Karpas-422 (cell line): ENCODE results near the gene IL22. TPM values are rescaled to one million over a fixed set of nuclear protein-coding genes. Genes with fewer than 3 reads are reported as not detected.

Experiments used
- DNase-seq: peaks from one replicate; pipeline ENCODE4 v3.0.0-alpha.2; 2015
- H2AFZ ChIP-seq: fragments of 200-600 bp; sonication (generic); 2 replicates; pipeline ENCODE4 v1.6.1; 2014; ENCODE audit warnings: antibody characterized with exemption, low read length, mixed read lengths
- H3K27ac ChIP-seq: fragments of 200-600 bp; sonication (generic); 2 replicates; pipeline ENCODE4 v1.5.1; 2014; ENCODE audit warnings: mild to moderate bottlenecking, low read length, moderate library complexity
- H3K27me3 ChIP-seq: fragments of 200-600 bp; sonication (generic); 2 replicates; pipeline ENCODE4 v1.6.1; 2014; ENCODE audit warnings: low read length, mixed read lengths
- H3K36me3 ChIP-seq: fragments of 200-600 bp; sonication (generic); 2 replicates; pipeline ENCODE4 v1.6.1; 2014; ENCODE audit warnings: low read length, mixed read lengths; ENCODE audit not compliant: insufficient read depth
- H3K4me1 ChIP-seq: fragments of 200-600 bp; sonication (generic); 2 replicates; pipeline ENCODE4 v1.6.1; 2014; ENCODE audit warnings: mild to moderate bottlenecking, low read length, mixed read lengths
- H3K4me2 ChIP-seq: fragments of 200-600 bp; sonication (generic); 2 replicates; pipeline ENCODE4 v1.6.1; 2014; ENCODE audit warnings: low read length, low read depth, mild to moderate bottlenecking; ENCODE audit not compliant: poor library complexity, severe bottlenecking
- H3K4me3 ChIP-seq: fragments of 200-600 bp; sonication (generic); 2 replicates; pipeline ENCODE4 v1.5.1; 2014; ENCODE audit warnings: mild to moderate bottlenecking, antibody characterized with exemption, low read length, mixed read lengths
- H3K79me2 ChIP-seq: fragments of 200-600 bp; sonication (generic); 2 replicates; pipeline ENCODE4 v1.6.1; 2014; ENCODE audit warnings: mild to moderate bottlenecking, low read length, mixed read lengths
- H3K9ac ChIP-seq: fragments of 200-600 bp; sonication (generic); 2 replicates; pipeline ENCODE4 v1.6.0; 2014; ENCODE audit warnings: low read length
- H3K9me2 ChIP-seq: fragments of 200-600 bp; sonication (generic), shearing (Covaris generic); replicated peaks from 2 replicates; pipeline ENCODE4 v1.6.0; 2014; ENCODE audit warnings: mild to moderate bottlenecking, low read length, moderate library complexity; ENCODE audit not compliant: insufficient read depth
- H3K9me3 ChIP-seq: fragments of 300-700, 200-600 bp; sonication (generic); 2 replicates; pipeline ENCODE4 v1.6.1; 2014; ENCODE audit warnings: low read length, mixed read lengths
- H4K20me1 ChIP-seq: fragments of 200-600 bp; sonication (generic); 2 replicates; pipeline ENCODE4 v1.6.1; 2014; ENCODE audit warnings: mild to moderate bottlenecking, antibody characterized with exemption, low read length, low read depth; ENCODE audit not compliant: insufficient read depth
- total RNA-seq: library from RNA; depleted of rRNA; stranded (reverse); fragments of >200 nt; shearing (Covaris generic); gene quantifications from 2 replicates; pipeline ENCODE4 v1.2.3, GENCODE V29; 2014; ENCODE audit warnings: low replicate concordance

Gene IL22
- total RNA-seq, 1 experiment from 2014 or later, result not detected

GRCh38 chr12:68240975-68241374 lies 12.4 kb downstream of the IL22 start:
- H3K27ac ChIP-seq, result no peak overlapping the region
- H3K9me3 ChIP-seq, result no peaks in the 10 kb centered on the region
- H3K27me3 ChIP-seq, result no peaks in the 10 kb centered on the region
- no peak overlapping the region for H3K9ac ChIP-seq
- peaks cover 12% of the 10 kb centered on the region for H3K4me1 ChIP-seq
- H2AFZ ChIP-seq, result peak overlapping the region; percentile 44; the same call in 1 of the 2 replicates
- H3K79me2 ChIP-seq, result no peaks in the 10 kb centered on the region
- H3K4me2 ChIP-seq, result no peak overlapping the region
- DNase-seq, result no peak
- no peaks in the 10 kb centered on the region for H4K20me1 ChIP-seq
- no peaks in the 10 kb centered on the region for H3K9me2 ChIP-seq
- H3K36me3 ChIP-seq, result no peaks in the 10 kb centered on the region
- no peak overlapping the region for H3K4me3 ChIP-seq

- Histone ChIP-seq H3K79me2 (no peaks in the 10 kb centered on the region), H3K9ac (no peak overlapping the region), H3K4me3 (no peak overlapping the region), H3K4me2 (no peak overlapping the region), H3K9me2 (no peaks in the 10 kb centered on the region), H3K27me3 (no peaks in the 10 kb centered on the region), H3K27ac (no peak overlapping the region), H3K4me1 (peaks cover 12% of the 10 kb centered on the region), H3K36me3 (no peaks in the 10 kb centered on the region), H2AFZ (no peak overlapping the region), H3K9me3 (no peaks in the 10 kb centered on the region), H4K20me1 (no peaks in the 10 kb centered on the region)
- DNase-seq, result no peak
Measured at GRCh38 chr12:68240079-68240478, 13.3 kb downstream of the IL22 start.

- Histone ChIP-seq H3K9ac (no peak overlapping the region), H3K4me3 (no peak overlapping the region), H3K27ac (no peak overlapping the region), H3K4me2 (no peak overlapping the region), H3K27me3 (no peaks in the 10 kb centered on the region), H3K36me3 (no peaks in the 10 kb centered on the region), H3K79me2 (no peaks in the 10 kb centered on the region), H3K9me2 (no peaks in the 10 kb centered on the region), H2AFZ (no peak overlapping the region), H4K20me1 (no peaks in the 10 kb centered on the region), H3K4me1 (peaks cover 12% of the 10 kb centered on the region), H3K9me3 (no peaks in the 10 kb centered on the region)
- no peak for DNase-seq
Measured at GRCh38 chr12:68239309-68239982, 14.0 kb downstream of the IL22 start.

GRCh38 chr12:68237619-68238018 lies 15.8 kb downstream of the IL22 start:
- Histone ChIP-seq H3K36me3 (no peaks in the 10 kb centered on the region), H3K27ac (no peak overlapping the region), H3K79me2 (no peaks in the 10 kb centered on the region), H3K9me2 (no peaks in the 10 kb centered on the region), H3K9me3 (no peaks in the 10 kb centered on the region), H3K4me3 (no peak overlapping the region), H3K27me3 (no peaks in the 10 kb centered on the region), H3K9ac (no peak overlapping the region), H4K20me1 (no peaks in the 10 kb centered on the region), H3K4me1 (peaks cover 12% of the 10 kb centered on the region), H2AFZ (no peak overlapping the region), H3K4me2 (no peak overlapping the region)
- DNase-seq, result no peak

- peak overlapping the region; percentile 42; the same call in 1 of the 2 replicates for H3K4me3 ChIP-seq
- H3K9me3 ChIP-seq, result no peaks in the 10 kb centered on the region
- H3K79me2 ChIP-seq, result no peaks in the 10 kb centered on the region
- H3K27me3 ChIP-seq, result no peaks in the 10 kb centered on the region
- peak; percentile 47 for DNase-seq
- no peaks in the 10 kb centered on the region for H3K9me2 ChIP-seq
- H2AFZ ChIP-seq, result peak overlapping the region; percentile 36
- peak overlapping the region; percentile 47 for H3K9ac ChIP-seq
- H3K4me1 ChIP-seq, result peaks cover 12% of the 10 kb centered on the region
- H3K27ac ChIP-seq, result no peak overlapping the region
- peak overlapping the region; percentile 58 for H3K4me2 ChIP-seq
- H3K36me3 ChIP-seq, result no peaks in the 10 kb centered on the region
- H4K20me1 ChIP-seq, result no peaks in the 10 kb centered on the region
Measured at GRCh38 chr12:68237078-68237477, 16.3 kb downstream of the IL22 start.

- peak; percentile 43 for DNase-seq
- H3K9me2 ChIP-seq, result no peaks in the 10 kb centered on the region
- H3K79me2 ChIP-seq, result no peaks in the 10 kb centered on the region
- H3K4me1 ChIP-seq, result peaks cover 12% of the 10 kb centered on the region
- H3K27ac ChIP-seq, result no peak overlapping the region
- no peaks in the 10 kb centered on the region for H3K9me3 ChIP-seq
- H3K27me3 ChIP-seq, result no peaks in the 10 kb centered on the region
- no peaks in the 10 kb centered on the region for H3K36me3 ChIP-seq
- peak overlapping the region; percentile 42; the same call in 1 of the 2 replicates for H3K4me3 ChIP-seq
- H3K9ac ChIP-seq, result peak overlapping the region; percentile 47
- H2AFZ ChIP-seq, result peak overlapping the region; percentile 36
- peak overlapping the region; percentile 58 for H3K4me2 ChIP-seq
- no peaks in the 10 kb centered on the region for H4K20me1 ChIP-seq
Measured at GRCh38 chr12:68236421-68237059, 16.9 kb downstream of the IL22 start.

- Histone ChIP-seq H3K36me3 (no peaks in the 10 kb centered on the region), H3K79me2 (no peaks in the 10 kb centered on the region), H3K9ac (no peak overlapping the region), H4K20me1 (no peaks in the 10 kb centered on the region), H3K9me3 (no peaks in the 10 kb centered on the region), H3K4me2 (no peak overlapping the region), H3K4me1 (peaks cover 12% of the 10 kb centered on the region), H3K9me2 (no peaks in the 10 kb centered on the region), H3K4me3 (no peak overlapping the region), H2AFZ (no peak overlapping the region), H3K27me3 (no peaks in the 10 kb centered on the region), H3K27ac (no peak overlapping the region)
- DNase-seq, result no peak
Measured at GRCh38 chr12:68235576-68235975, 17.8 kb downstream of the IL22 start.

- H3K9me3 ChIP-seq, result no peaks in the 10 kb centered on the region
- no peak overlapping the region for H3K4me3 ChIP-seq
- DNase-seq, result no peak
- no peaks in the 10 kb centered on the region for H3K9me2 ChIP-seq
- no peaks in the 10 kb centered on the region for H3K36me3 ChIP-seq
- H3K27me3 ChIP-seq, result no peaks in the 10 kb centered on the region
- H2AFZ ChIP-seq, result no peak overlapping the region
- no peak overlapping the region for H3K4me2 ChIP-seq
- no peak overlapping the region for H3K27ac ChIP-seq
- peaks cover 12% of the 10 kb centered on the region for H3K4me1 ChIP-seq
- H3K9ac ChIP-seq, result no peak overlapping the region
- H4K20me1 ChIP-seq, result no peaks in the 10 kb centered on the region
- no peaks in the 10 kb centered on the region for H3K79me2 ChIP-seq
Measured at GRCh38 chr12:68234140-68234539, 19.3 kb downstream of the IL22 start.
